Kasumi-1 (cell line): Measurements from ENCODE around the gene CXADR.
A peak's percentile ranks its signal among the peaks of the same experiment; 100 is the strongest.
"Not testable (repeated sequence)": the region's sequence is repeated elsewhere in the genome, so short reads cannot be mapped to it uniquely, and the experiment has no call there.

ENCODE experiments used
- DNase-seq, 2 experiments: peaks; one replicate each; lab custom pipeline; 2025; lab: John Stamatoyannopoulos, UW

The CXADR gene

GRCh38 chr21:17502985-17503384, 9.9 kb upstream of the CXADR start:
- not testable (repeated sequence) for DNase-seq

DNA sequence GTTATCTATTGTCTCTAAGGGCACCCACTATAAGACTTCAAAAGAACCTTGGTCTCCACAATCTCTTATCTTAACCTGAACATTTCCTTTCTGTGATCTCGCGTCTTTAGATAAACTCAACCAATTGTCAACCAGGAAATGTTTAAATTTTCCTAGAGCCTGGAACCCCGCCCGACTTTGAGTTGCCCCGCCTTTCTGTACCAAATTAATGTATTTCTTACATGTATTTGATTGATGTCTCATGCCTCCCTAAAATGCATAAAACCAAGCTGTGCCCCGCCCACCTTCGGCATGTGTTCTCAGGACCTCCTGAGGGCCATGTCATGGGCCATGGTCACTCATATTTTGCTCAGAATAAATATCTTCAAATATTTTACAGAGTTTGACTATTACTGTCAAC, 5.9 kb upstream of the CXADR start:
- DNase-seq: no peak

- no peak for DNase-seq
Observed at GRCh38 chr21:17507591-17507990, 5.3 kb upstream of the CXADR start.

DNA sequence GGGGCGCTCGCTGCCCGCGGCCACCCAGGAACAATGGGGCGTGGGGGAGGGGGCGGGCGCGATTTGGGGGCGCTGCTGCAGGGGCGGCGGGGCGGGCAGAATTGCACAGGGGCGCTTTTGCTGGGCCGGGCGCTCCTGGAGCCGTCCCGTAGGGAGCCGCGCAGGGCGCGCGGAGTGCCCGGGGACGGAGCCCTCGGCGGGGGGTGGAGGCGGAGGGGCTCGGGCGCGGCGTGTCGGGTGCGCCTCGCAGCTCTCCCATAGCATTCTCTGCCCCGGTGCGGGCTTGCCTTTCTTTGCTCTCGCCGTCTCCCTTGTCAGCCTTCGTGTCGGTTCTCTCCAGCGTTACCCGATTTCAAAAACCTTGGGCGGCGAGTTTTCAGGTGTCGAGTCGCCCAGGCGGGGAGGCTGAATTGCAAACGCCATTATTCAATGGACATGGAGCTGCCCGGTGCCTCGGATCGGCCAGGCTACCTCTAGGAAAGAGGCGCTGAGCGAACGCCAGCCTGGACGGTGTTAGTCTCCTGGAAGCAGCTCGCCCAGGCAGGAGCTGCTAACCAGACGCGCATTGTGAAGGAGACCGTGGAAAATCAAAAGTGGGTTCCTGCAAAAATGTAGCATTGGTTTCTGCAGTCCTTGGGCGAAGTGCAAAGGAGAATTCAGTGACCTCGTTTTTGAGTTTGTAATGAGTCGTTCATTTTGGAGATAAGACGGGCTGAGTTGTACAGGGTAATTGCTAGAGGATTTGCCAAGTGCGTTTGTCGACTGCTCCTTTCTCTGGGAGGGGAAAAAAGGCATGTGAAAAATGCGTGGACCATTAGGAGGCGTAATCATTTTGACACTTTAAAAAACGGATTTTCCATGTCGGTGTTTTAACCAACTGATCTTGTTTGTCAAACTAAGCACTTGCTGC, 626 bp downstream of the CXADR start:
- no peak for DNase-seq

GRCh38 chr21:17514124-17514845, 1.4 kb downstream of the CXADR start:
- DNase-seq: no peak

DNA sequence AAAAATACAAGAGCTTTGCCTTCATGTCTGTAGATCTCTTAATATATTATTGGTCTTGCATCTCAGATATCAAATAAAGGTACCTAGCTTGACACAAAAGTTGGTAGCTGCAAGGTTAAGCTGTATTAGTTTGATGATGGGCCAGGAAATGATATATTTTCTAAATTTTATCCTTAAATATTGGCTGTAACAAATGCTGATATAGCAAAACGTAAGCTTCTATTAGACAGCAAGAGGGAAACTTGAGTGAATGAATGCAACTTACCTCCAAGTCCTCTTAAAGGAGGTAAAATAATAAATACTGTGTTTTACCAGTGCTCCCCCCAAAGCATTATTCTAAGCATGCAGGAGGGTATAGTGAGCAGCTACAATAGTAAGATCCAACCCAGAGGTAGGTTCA, 4.2 kb downstream of the CXADR start:
- DNase-seq: not testable (repeated sequence)

GRCh38 chr21:17519208-17519738, 6.4 kb downstream of the CXADR start:
- no peak for DNase-seq

GRCh38 chr21:17519965-17520609, 7.2 kb downstream of the CXADR start:
- DNase-seq: no peak

GRCh38 chr21:17523007-17523451, 10.2 kb downstream of the CXADR start:
- DNase-seq: no peak

DNA sequence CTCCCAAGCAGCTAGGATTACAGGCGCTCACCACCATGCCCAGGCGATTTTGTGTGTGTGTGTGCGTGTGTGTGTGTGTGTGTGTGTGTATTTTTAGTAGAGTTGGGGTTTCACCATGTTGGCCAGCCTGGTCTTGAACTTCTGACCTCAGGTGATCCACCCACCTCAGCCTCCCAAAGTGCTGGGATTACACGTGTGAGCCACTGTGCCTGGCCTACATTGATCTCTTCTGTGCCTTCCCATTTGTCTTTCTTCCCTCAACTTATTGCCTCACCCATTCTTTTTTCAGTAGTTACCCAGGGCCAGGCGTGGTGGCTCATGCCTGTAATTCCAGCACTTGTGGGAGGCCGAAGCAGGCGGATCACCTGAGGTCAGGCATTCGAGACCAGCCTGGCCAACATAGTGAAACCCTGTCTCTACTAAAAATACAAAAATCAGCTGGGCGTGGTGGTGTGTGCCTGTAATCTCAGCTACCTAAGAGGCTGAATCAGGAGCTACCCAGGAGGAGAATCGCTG, 11.2 kb downstream of the CXADR start:
- not testable (repeated sequence) for DNase-seq

DNA sequence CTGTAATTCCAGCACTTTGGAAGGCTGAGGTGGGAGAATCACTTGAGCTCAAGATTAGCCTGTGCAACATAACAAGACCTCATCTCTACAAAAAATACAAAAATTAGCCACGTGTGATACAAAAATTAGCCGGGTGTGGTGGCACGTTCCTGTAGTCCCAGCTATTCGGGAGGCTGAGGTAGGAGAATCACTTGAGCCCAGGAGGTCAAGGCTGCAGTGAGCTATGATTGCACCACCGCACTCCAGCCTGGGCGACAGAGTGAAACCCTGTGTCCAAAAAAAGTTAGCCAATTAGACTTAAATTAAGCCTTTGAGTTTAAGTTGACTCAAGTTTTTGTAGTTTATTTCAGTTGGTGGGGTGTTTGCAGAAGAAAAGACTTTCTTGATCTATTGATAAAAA, 11.8 kb downstream of the CXADR start:
- DNase-seq: no peak

DNA sequence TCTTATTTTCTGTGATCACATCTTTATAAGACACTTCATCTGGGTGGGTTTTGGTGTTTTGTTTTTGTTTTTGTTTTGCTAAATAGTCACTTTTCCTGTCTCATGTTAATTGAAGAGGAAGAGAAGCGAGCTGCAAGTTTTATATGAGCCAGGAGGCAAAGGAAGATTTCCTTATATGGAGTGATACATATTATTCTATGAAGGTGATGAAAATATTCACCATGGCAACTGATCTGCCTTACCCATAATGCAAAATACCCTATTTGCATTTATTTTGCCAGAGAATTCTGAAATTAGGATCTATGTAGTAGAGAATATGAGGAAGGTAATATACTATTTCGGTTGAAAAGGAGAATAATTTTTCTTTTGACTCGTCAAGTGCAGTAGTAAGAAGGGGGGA, 13.9 kb downstream of the CXADR start:
- DNase-seq: no peak

GRCh38 chr21:17527240-17527639, 14.4 kb downstream of the CXADR start:
- DNase-seq: no peak

DNA sequence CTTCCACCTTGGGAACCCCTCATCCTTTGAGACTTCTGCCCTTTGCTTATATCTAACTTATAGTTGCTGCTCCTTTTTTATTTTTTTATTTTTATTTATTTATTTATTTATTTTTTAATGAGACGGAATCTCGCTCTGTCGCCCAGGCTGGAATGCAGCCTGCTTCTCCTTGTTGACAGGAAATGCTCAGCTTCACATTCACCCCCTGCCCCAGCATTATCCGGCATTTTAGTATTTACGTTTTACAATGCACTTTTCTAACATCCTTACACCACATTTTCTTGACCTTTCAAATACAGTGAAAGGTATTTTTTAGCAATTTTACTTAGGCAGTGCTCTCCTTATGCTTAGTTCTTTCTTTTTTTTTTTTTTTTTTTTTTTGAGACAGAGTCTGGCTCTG, 14.9 kb downstream of the CXADR start:
- DNase-seq: no peak

DNA sequence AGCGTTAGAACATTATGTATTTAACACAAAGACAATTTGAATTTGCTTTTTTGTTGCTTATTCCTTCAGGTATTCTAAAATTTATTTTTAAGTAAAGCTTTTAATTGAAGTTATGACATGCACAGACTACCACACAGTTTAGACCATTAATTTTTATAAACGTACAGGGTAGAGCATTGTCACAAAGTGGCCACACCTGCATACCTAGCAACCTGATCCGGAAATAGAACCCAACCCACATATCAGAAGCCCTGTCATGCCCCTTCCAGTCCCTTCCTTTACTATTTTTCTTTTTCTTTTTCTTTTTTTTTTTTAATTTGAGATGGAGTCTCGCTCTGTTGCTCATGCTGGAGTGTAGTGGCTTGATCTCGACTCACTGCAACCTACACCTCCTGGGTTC, 16.8 kb downstream of the CXADR start:
- no peak for DNase-seq

- no peak for DNase-seq
Observed at GRCh38 chr21:17532292-17532691, 19.4 kb downstream of the CXADR start.

DNA sequence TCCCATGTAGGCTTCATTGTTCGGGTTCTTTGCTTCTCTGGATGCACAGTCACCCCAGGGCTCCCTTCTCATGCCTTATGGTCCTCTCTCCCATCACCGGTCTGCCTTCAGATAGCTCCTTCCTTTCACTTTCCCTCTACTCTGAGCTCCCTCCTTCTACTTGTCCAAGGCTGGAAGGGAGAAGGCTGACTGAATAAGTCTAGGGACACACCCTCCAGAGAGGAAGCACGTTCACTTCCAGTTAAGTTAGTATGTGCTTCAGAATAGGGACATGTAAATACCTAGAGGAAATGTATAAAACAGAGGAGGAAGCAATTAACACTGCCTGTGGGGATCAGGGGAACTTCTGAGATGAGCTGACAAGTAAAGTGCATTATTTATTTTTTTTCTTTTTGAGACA, 23.5 kb downstream of the CXADR start:
- DNase-seq: peak in 1 of 2 experiments; percentile 15

GRCh38 chr21:17537299-17537698, 24.5 kb downstream of the CXADR start:
- DNase-seq: no peak

- no peak for DNase-seq
Observed at GRCh38 chr21:17538576-17538975, 25.7 kb downstream of the CXADR start.

- no peak for DNase-seq
Observed at GRCh38 chr21:17539323-17539722, 26.5 kb downstream of the CXADR start.

- no peak for DNase-seq
Observed at GRCh38 chr21:17539743-17540341, 27.0 kb downstream of the CXADR start.

DNA sequence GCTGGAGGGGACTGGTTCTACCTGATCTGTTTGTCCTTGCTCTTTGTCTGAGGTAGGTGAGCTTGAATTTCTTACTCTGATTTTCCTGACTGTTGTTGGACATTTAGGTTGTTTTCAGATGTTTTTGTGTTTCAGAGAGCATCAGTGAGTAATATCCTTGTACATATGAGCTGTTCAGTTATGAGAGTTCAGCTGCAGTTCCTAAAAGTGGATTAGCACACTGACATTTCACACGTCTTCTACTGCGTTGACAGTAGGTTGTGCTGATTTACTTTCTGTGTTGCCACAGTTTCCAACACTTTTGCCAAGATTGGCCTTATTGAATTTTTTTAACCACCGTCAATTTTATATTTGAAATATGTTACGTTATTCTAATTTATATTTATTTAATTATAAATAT, 27.7 kb downstream of the CXADR start:
- no peak for DNase-seq
